Umbilical cord (tissue), 2 donors: ENCODE data around the gene DNAJB1. TPM values are rescaled to one million over a fixed set of nuclear protein-coding genes. Genes with fewer than 3 reads are reported as not detected.
A peak's percentile ranks its signal among the peaks of the same experiment; 100 is the strongest.
"Not testable (repeated sequence)": the region's sequence is repeated elsewhere in the genome, so short reads cannot be mapped to it uniquely, and the experiment has no call there.

Experiments used
- DNase-seq: peaks from one replicate; pipeline ENCODE4 v3.0.0-alpha.2; 2015; ENCODE audit warnings: low spot score
- total RNA-seq: library from RNA; depleted of rRNA; stranded (reverse); fragments of >200 nt; gene quantifications from one replicate; pipeline ENCODE4 v1.2.3, GENCODE V29; 2014; ENCODE audit warnings: low replicate concordance; ENCODE audit not compliant: insufficient read depth

DNAJB1 gene
- total RNA-seq = 40.2 TPM

- peak; percentile 87 for DNase-seq
Measured at GRCh38 chr19:14517840-14518505, at the start of gene DNAJB1. Gene DNAJB1, minus strand, starts transcription at chr19:14518397. Its CDS starts 48 bp downstream, at chr19:14518349.

GRCh38 chr19:14567079-14567478, 48.9 kb upstream of the DNAJB1 start:
- DNase-seq = no peak

- no peak for DNase-seq
Measured at GRCh38 chr19:14566712-14567077, 48.5 kb upstream of the DNAJB1 start.

- no peak for DNase-seq
Measured at GRCh38 chr19:14565765-14566711, 47.8 kb upstream of the DNAJB1 start.

- no peak for DNase-seq
Measured at GRCh38 chr19:14565298-14565679, 47.1 kb upstream of the DNAJB1 start.

- not testable (repeated sequence) for DNase-seq
Measured at GRCh38 chr19:14564652-14565297, 46.6 kb upstream of the DNAJB1 start.

GRCh38 chr19:14563989-14564651, 45.9 kb upstream of the DNAJB1 start:
- no peak for DNase-seq

- DNase-seq = no peak
Measured at GRCh38 chr19:14563590-14563926, 45.4 kb upstream of the DNAJB1 start.

GRCh38 chr19:14562660-14563589, 44.7 kb upstream of the DNAJB1 start:
- no peak for DNase-seq

GRCh38 chr19:14561847-14562351, 43.7 kb upstream of the DNAJB1 start:
- DNase-seq = peak; percentile 44

GRCh38 chr19:14561249-14561648, 43.1 kb upstream of the DNAJB1 start:
- no peak for DNase-seq

GRCh38 chr19:14560776-14561108, 42.5 kb upstream of the DNAJB1 start:
- no peak for DNase-seq

GRCh38 chr19:14559916-14560775, 41.9 kb upstream of the DNAJB1 start:
- no peak for DNase-seq

GRCh38 chr19:14558370-14559066, 40.3 kb upstream of the DNAJB1 start:
- DNase-seq = no peak

- DNase-seq = peak; percentile 64
Measured at GRCh38 chr19:14556662-14557188, 38.5 kb upstream of the DNAJB1 start.

GRCh38 chr19:14555918-14556661, 37.9 kb upstream of the DNAJB1 start:
- no peak for DNase-seq

GRCh38 chr19:14554382-14554812, 36.2 kb upstream of the DNAJB1 start:
- no peak for DNase-seq

- no peak for DNase-seq
Measured at GRCh38 chr19:14553939-14554243, 35.7 kb upstream of the DNAJB1 start.
